Nucleus accumbens (tissue), 56 donors: ENCODE data around the gene ZDHHC4.

Experiments
- DNase-seq, 56 donors: peaks; one replicate each; lab custom pipeline; 2025; lab: John Stamatoyannopoulos, UW

The ZDHHC4 gene

GRCh38 chr7:6577369-6578113 lies at the start of gene ZDHHC4:
Gene ZDHHC4 (plus strand): TSS chr7:6577454. CDS start chr7:6580562, 3,108 bp downstream.
- DNase-seq, result peak in 55 of 56 donors; percentile 21 to 92 (median 72)

- peak in 1 of 56 donors; percentile 0 for DNase-seq
Observed at GRCh38 chr7:6528401-6529130, 48.7 kb upstream of the ZDHHC4 start.

- no peak for DNase-seq
Observed at GRCh38 chr7:6529643-6530042, 47.6 kb upstream of the ZDHHC4 start.

GRCh38 chr7:6530626-6531491 lies 46.4 kb upstream of the ZDHHC4 start:
- peak in 2 of 56 donors; percentile 3 to 37 for DNase-seq

- no peak for DNase-seq
Observed at GRCh38 chr7:6531492-6532279, 45.6 kb upstream of the ZDHHC4 start.

GRCh38 chr7:6532516-6532915 lies 44.7 kb upstream of the ZDHHC4 start:
- peak in 1 of 56 donors; percentile 3 for DNase-seq

- no peak for DNase-seq
Observed at GRCh38 chr7:6533893-6534495, 43.3 kb upstream of the ZDHHC4 start.

- peak in 15 of 56 donors; percentile 1 to 42 (median 18) for DNase-seq
Observed at GRCh38 chr7:6536262-6537260, 40.7 kb upstream of the ZDHHC4 start.

GRCh38 chr7:6542368-6542767 lies 34.9 kb upstream of the ZDHHC4 start:
- no peak for DNase-seq

- DNase-seq, result peak in 11 of 56 donors; percentile 5 to 60 (median 21)
Observed at GRCh38 chr7:6545398-6546126, 31.7 kb upstream of the ZDHHC4 start.

GRCh38 chr7:6546498-6547251 lies 30.6 kb upstream of the ZDHHC4 start:
- DNase-seq, result no peak

GRCh38 chr7:6547400-6547799 lies 29.9 kb upstream of the ZDHHC4 start:
- no peak for DNase-seq

- no peak for DNase-seq
Observed at GRCh38 chr7:6551016-6551511, 26.2 kb upstream of the ZDHHC4 start, which contains the start of gene GRID2IP. Gene GRID2IP (minus strand): TSS chr7:6551461. CDS start chr7:6551436, 25 bp downstream.

GRCh38 chr7:6553448-6554044 lies 23.7 kb upstream of the ZDHHC4 start:
- no peak for DNase-seq

GRCh38 chr7:6554848-6555247 lies 22.4 kb upstream of the ZDHHC4 start:
- DNase-seq, result no peak

GRCh38 chr7:6556196-6556595 lies 21.1 kb upstream of the ZDHHC4 start:
- no peak for DNase-seq
